Left lung (tissue), 14 donors: Measurements from ENCODE around the gene RHOG. TPM values are rescaled to one million over a fixed set of nuclear protein-coding genes. Genes with fewer than 3 reads are reported as not detected.
A peak's percentile ranks its signal among the peaks of the same experiment; 100 is the strongest.

Experiments
- ATAC-seq: fragments of 200-7000 bp; cut with Tn5 transposase; one replicate; pipeline ENCODE4 v1.9.1; 2020; ENCODE audit warnings: moderate library complexity
- DNase-seq, 4 donors: peaks; one replicate each; pipeline ENCODE4 v3.0.0-alpha.2; 2013 to 2020
- H3K27ac ChIP-seq, 2 donors: fragments of 200-600 bp; sonication (generic) in 1 of 2; one replicate each; pipeline versions ENCODE4 v1.5.0 to v1.8.0; 2020 to 2021
- H3K27me3 ChIP-seq, 2 donors: fragments of 200-600 bp; sonication (generic) in 1 of 2; one replicate each; pipeline versions ENCODE4 v1.5.0 to v1.8.0; 2020 to 2021
- H3K36me3 ChIP-seq, 2 donors: fragments of 200-600 bp; sonication (generic) in 1 of 2; one replicate each; pipeline versions ENCODE4 v1.5.0 to v1.8.0; 2020 to 2021
- H3K4me1 ChIP-seq, 2 donors: fragments of 200-600 bp; one replicate each; pipeline ENCODE4 v1.8.0; 2021
- H3K4me3 ChIP-seq, 2 donors: fragments of 200-600 bp; sonication (generic) in 1 of 2; one replicate each; pipeline versions ENCODE4 v1.5.0 to v1.8.0; 2020 to 2021; ENCODE audit warnings: mild to moderate bottlenecking in 1 of 2
- H3K9me3 ChIP-seq, 2 donors: fragments of 200-600 bp; sonication (generic) in 1 of 2; one replicate each; pipeline versions ENCODE4 v1.5.0 to v1.8.0; 2020 to 2021
- CTCF ChIP-seq, 2 donors: fragments of 200-600 bp; sonication (generic) in 1 of 2; IDR thresholded peaks; one replicate each; pipeline versions ENCODE4 v1.5.0 to v1.8.0; 2021; ENCODE audit warnings: antibody characterized with exemption in 2 of 2
- intact Hi-C, 2 donors: fragments of 100-400 bp; cut with DNase I; formaldehyde crosslinking; loops; one replicate each; pipeline versions ENCODE4 v1.11.2 to v1.14.2; 2022
- long read RNA-seq, 12 donors: library from polyadenylated mRNA in 2 of 12; unstranded in 2 of 12; transcript quantifications; one replicate each; pipeline ENCODE4 v2.0.0 and lab custom pipeline, GENCODE V29; 2019 to 2026
- polyA plus RNA-seq, 6 donors: library from polyadenylated mRNA; unstranded; fragments of 120-200 nt; gene quantifications; one replicate each; pipeline ENCODE4 v1.2.1, GENCODE V29; 2013; ENCODE audit not compliant: insufficient read length in 6 of 6
- total RNA-seq, 2 donors: library from RNA; stranded (reverse); fragmentation: NEBNext Ultra II Directional; extraction: Animal tissue kit (Norgen Biotek cat#: 25700); gene quantifications; one replicate each; pipeline ENCODE4 v1.2.1, GENCODE V29; 2021
- donor health status: DM: no; HTN: yes; CAD: no.
- donor health status: DM: no; HTN: no; CAD: no.

RHOG gene
- total RNA-seq (100 to 1,000 TPM in 1 of 2 donors, 10 to 100 TPM in 1; 57.1 to 109 TPM), polyA plus RNA-seq (10 to 100 TPM; 22.0 to 32.2 (median 28.1) TPM)
- long read RNA-seq, donor 1, transcript RHOG-201 (2 exons, 1,319 nt): major isoform, 14 of 14 reads
- long read RNA-seq, donor 1, partial matches to known transcripts: 0 of 14 reads
- long read RNA-seq, donor 1, other reads (novel, unspliced or antisense): 0 of 14 reads
- long read RNA-seq, donor 2, transcript RHOG-201 (2 exons, 1,319 nt): major isoform, 21 of 21 reads
- long read RNA-seq, donor 2, partial matches to known transcripts: 0 of 21 reads
- long read RNA-seq, donor 2, other reads (novel, unspliced or antisense): 0 of 21 reads
- long read RNA-seq, donor 3, transcript RHOG-201 (2 exons, 1,319 nt): major isoform, 7 of 7 reads
- long read RNA-seq, donor 3, partial matches to known transcripts: 0 of 7 reads
- long read RNA-seq, donor 3, other reads (novel, unspliced or antisense): 0 of 7 reads
- long read RNA-seq, donor 4, transcript RHOG-201 (2 exons, 1,319 nt): major isoform, 89 of 96 reads
- long read RNA-seq, donor 4, partial matches to known transcripts: 6 of 96 reads
- long read RNA-seq, donor 4, other reads (novel, unspliced or antisense): 1 of 96 reads
- long read RNA-seq, donor 5, transcript RHOG-201 (2 exons, 1,319 nt): major isoform, 13 of 29 reads
- long read RNA-seq, donor 5, partial matches to known transcripts: 16 of 29 reads
- long read RNA-seq, donor 5, other reads (novel, unspliced or antisense): 0 of 29 reads
- long read RNA-seq, donor 6, transcript RHOG-201 (2 exons, 1,319 nt): major isoform, 14 of 14 reads
- long read RNA-seq, donor 6, partial matches to known transcripts: 0 of 14 reads
- long read RNA-seq, donor 6, other reads (novel, unspliced or antisense): 0 of 14 reads
- long read RNA-seq, donor 7, partial matches to known transcripts: 0 of 4 reads
- long read RNA-seq, donor 7, other reads (novel, unspliced or antisense): 0 of 4 reads
- long read RNA-seq, donor 8, transcript RHOG-201 (2 exons, 1,319 nt): major isoform, 10 of 10 reads
- long read RNA-seq, donor 8, partial matches to known transcripts: 0 of 10 reads
- long read RNA-seq, donor 8, other reads (novel, unspliced or antisense): 0 of 10 reads
- long read RNA-seq, donor 9: 0 reads
- long read RNA-seq, donor 10, transcript RHOG-201 (2 exons, 1,319 nt): major isoform, 193 of 212 reads
- long read RNA-seq, donor 10, partial matches to known transcripts: 16 of 212 reads
- long read RNA-seq, donor 10, other reads (novel, unspliced or antisense): 3 of 212 reads
- long read RNA-seq, donor 11, transcript RHOG-201 (2 exons, 1,319 nt): major isoform, 11 of 11 reads
- long read RNA-seq, donor 11, partial matches to known transcripts: 0 of 11 reads
- long read RNA-seq, donor 11, other reads (novel, unspliced or antisense): 0 of 11 reads
- long read RNA-seq, donor 12, transcript RHOG-201 (2 exons, 1,319 nt): major isoform, 10 of 10 reads
- long read RNA-seq, donor 12, partial matches to known transcripts: 0 of 10 reads
- long read RNA-seq, donor 12, other reads (novel, unspliced or antisense): 0 of 10 reads

- H3K27me3 ChIP-seq: no peaks in the 10 kb centered on the region
- DNase-seq (peak; percentile 68 to 97 (median 86)), ATAC-seq (peak; percentile 85)
- peak within 1 kb of the TSS; percentile 97 to 99 for H3K27ac ChIP-seq
- no peak for TF ChIP-seq CTCF (IDR thresholded peaks at IDR 0.05)
- H3K9me3 ChIP-seq: no peaks in the 10 kb centered on the region
- intact Hi-C loops: no loop called here
- H3K36me3 ChIP-seq: no peaks in the 10 kb centered on the region
- peak within 1 kb of the TSS; percentile 88 to 93 for H3K4me3 ChIP-seq
- peaks cover 30 to 48% of the 10 kb centered on the region in 2 donors for H3K4me1 ChIP-seq
Measured at GRCh38 chr11:3840870-3841425, at the start of gene RHOG. RHOG (minus strand) TSS chr11:3840959; CDS start chr11:3828138, 12,821 bp downstream.

DNA sequence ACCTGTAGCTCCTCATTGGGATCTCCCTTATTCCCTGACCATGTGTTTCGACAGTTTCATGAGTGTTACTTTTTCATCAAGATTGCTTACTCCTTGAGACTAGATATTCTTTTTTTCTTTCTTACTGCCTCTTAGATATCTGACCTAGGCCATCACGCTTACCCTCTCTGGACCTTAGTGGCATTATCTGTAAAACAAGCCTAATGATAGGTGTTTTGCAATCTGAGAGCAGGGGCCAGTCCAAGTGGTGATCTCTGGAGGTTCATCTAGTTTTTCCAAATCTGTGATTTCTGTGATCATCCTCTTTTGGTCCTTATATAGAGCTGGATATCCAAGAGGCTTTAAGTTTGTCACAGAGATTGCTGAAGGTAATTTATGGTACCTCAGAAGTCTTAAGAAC, 49.3 kb upstream of the RHOG start:
- Histone ChIP-seq H3K4me3 (no peak overlapping the region), H3K27ac (no peak overlapping the region), H3K27me3 (no peaks in the 10 kb centered on the region), H3K36me3 (no peaks in the 10 kb centered on the region), H3K9me3 (no peaks in the 10 kb centered on the region), H3K4me1 (peaks cover 0 to 48% of the 10 kb centered on the region in 2 donors)
- DNase-seq (no peak), ATAC-seq (no peak)
- no peak for TF ChIP-seq CTCF (IDR thresholded peaks at IDR 0.05)
- intact Hi-C loops: no loop called here

DNA sequence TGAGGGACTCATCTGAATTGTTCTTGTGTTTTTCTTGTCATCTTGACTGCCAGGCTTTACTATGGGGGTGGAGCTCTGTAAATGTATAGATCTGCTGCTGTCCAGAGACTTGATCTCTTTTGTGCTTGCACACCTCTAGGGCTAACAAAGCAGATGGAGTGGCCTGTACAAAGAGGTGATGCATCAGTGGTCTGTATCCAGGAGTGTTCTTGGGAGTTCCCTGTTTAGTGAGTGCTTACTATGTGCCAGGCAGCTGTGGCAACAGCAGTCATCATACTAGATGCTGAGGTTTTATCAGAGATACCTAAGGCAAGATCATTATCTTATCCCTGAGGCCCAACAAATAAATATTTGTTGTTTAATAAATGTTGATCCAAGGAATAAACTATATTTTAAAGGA, 48.1 kb upstream of the RHOG start:
- H3K4me3 ChIP-seq: no peak overlapping the region
- H3K36me3 ChIP-seq: no peaks in the 10 kb centered on the region
- no peaks in the 10 kb centered on the region for H3K9me3 ChIP-seq
- no peak overlapping the region for H3K27ac ChIP-seq
- ATAC-seq (no peak), DNase-seq (no peak)
- H3K4me1 ChIP-seq: peaks cover 0 to 38% of the 10 kb centered on the region in 2 donors
- intact Hi-C loops: no loop called here
- no peak for TF ChIP-seq CTCF (IDR thresholded peaks at IDR 0.05)
- no peaks in the 10 kb centered on the region for H3K27me3 ChIP-seq

DNA sequence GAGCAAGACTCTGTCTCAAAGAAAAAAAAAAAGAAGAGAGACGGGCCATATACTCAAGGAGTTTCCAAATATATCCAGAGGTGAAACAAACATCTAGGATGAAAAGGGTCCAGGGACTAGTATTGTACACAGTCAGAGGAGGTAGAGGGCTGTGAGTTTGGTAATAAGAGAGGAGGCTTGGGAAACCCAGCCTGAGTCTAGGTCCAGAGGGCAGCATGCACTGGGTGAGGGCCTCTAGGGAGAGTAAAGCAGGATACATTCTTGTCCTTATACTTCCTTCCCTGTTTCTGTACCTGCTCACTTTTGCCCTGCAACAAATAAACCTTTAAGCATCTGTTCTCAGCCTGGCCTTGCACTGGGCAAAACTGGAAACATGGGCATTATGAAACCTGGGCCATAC, 46.2 kb upstream of the RHOG start:
- Histone ChIP-seq H3K4me1 (peaks cover 0 to 33% of the 10 kb centered on the region in 2 donors), H3K27ac (peak overlapping the region in 1 of 2 donors; percentile 45), H3K27me3 (no peaks in the 10 kb centered on the region), H3K4me3 (no peak overlapping the region), H3K9me3 (no peaks in the 10 kb centered on the region), H3K36me3 (no peaks in the 10 kb centered on the region)
- DNase-seq: no peak
- no peak for ATAC-seq
- intact Hi-C loops: no loop called here
- no peak for TF ChIP-seq CTCF (IDR thresholded peaks at IDR 0.05)
